Measurements from ENCODE around the gene CDRT15.

GRCh38 chr17:14207791-14208190 lies 28.9 kb downstream of the CDRT15 start:
- TF ChIP-seq POLR2A (IDR thresholded peaks at IDR 0.05; ENCODE audit: low read depth, low read length): no peak
- TF ChIP-seq POLR2AphosphoS5 (IDR thresholded peaks at IDR 0.05; ENCODE audit: low read depth, low read length): no peak

All from GM12891 (cell line).